Heart left ventricle (tissue), 16 donors: ENCODE data around the gene SUCO. TPM values are rescaled to one million over a fixed set of nuclear protein-coding genes. Genes with fewer than 3 reads are reported as not detected.
"Not testable (repeated sequence)": the region's sequence is repeated elsewhere in the genome, so short reads cannot be mapped to it uniquely, and the experiment has no call there.

Source experiments
- ATAC-seq, 4 donors: fragments of 200-7000 bp; cut with Tn5 transposase; one replicate each; pipeline ENCODE4 v1.9.1; 2020 to 2022; ENCODE audit warnings: moderate library complexity in 4 of 4, mild to moderate bottlenecking in 3 of 4, moderate number of reproducible peaks in 1 of 4
- DNase-seq, 5 donors: peaks; one replicate each; pipeline ENCODE4 v3.0.0-alpha.2; 2020
- H3K27ac ChIP-seq, 12 donors: fragments of 200-600 bp; sonication (generic) in 4 of 12; one replicate each; pipeline versions ENCODE4 v1.5.0 to v1.8.0; 2016 to 2022; ENCODE audit warnings: mild to moderate bottlenecking in 2 of 12
- H3K27me3 ChIP-seq, 9 donors: fragments of 200-600 bp; sonication (generic) in 2 of 9; one replicate each; pipeline versions ENCODE4 v1.5.1 to v1.8.0; 2016 to 2022; ENCODE audit warnings: mild to moderate bottlenecking in 3 of 9
- H3K36me3 ChIP-seq, 9 donors: fragments of 200-600 bp; sonication (generic) in 2 of 9; one replicate each; pipeline versions ENCODE4 v1.5.0 to v1.8.0; 2018 to 2022; ENCODE audit warnings: mild to moderate bottlenecking in 2 of 9
- H3K4me1 ChIP-seq, 12 donors: fragments of 200-600 bp; sonication (generic) in 4 of 12; one replicate each; pipeline versions ENCODE4 v1.5.0 to v1.8.0; 2016 to 2022; ENCODE audit warnings: mild to moderate bottlenecking in 3 of 12
- H3K4me3 ChIP-seq, 12 donors: fragments of 200-600 bp; sonication (generic) in 4 of 12; one replicate each; pipeline versions ENCODE4 v1.5.0 to v1.8.0; 2017 to 2022; ENCODE audit warnings: mild to moderate bottlenecking in 9 of 12, moderate library complexity in 4 of 12
- H3K9me3 ChIP-seq, 12 donors: fragments of 200-600 bp; sonication (generic) in 4 of 12; one replicate each; pipeline versions ENCODE4 v1.5.0 to v1.8.0; 2016 to 2022; ENCODE audit warnings: mild to moderate bottlenecking in 1 of 12
- POLR2A ChIP-seq, 2 donors: fragments of 450-650 bp; IDR thresholded peaks; one replicate each; pipeline ENCODE4 v1.6.1; 2017; ENCODE audit warnings: antibody characterized with exemption in 2 of 2, mild to moderate bottlenecking in 2 of 2, moderate library complexity in 2 of 2
- WGBS, 4 donors: extraction: QIAGEN DNeasy Blood & Tissue Kit in 2 of 4; methylation state at CpG; one replicate each; pipeline versions ENCODE4 v1.1.5 to v1.1.7; 2013 to 2018; 5-methylcytosine and 5-hydroxymethylcytosine counted together
- intact Hi-C, 10 donors: fragments of 100-400 bp; cut with DNase I; formaldehyde crosslinking; loops; one replicate each; pipeline versions ENCODE4 v1.11.1 to v1.14.2; 2022
- polyA plus RNA-seq, 2 donors: library from polyadenylated mRNA; stranded (reverse); fragments of 200-250 nt; gene quantifications; one replicate each; pipeline ENCODE4 v1.2.3, GENCODE V29; 2013
- total RNA-seq, 9 donors: library from RNA; depleted of rRNA in 2 of 9; stranded (reverse); fragments of >200 nt in 2 of 9; fragmentation: NEBNext Ultra II Directional in 3 of 9; extraction: Animal tissue kit (Norgen Biotek cat#: 25700) in 3 of 9; gene quantifications; one replicate each; pipeline versions ENCODE4 v1.1.0 to v1.2.4, GENCODE V29; 2016 to 2023
- TF ChIP-seq, protein P1 (sequence below), 12 donors: fragments of 200-600 bp; sonication (generic) in 4 of 12; IDR thresholded peaks; one replicate each; pipeline versions ENCODE4 v1.5.0 to v1.8.0; 2018 to 2022; ENCODE audit warnings: antibody characterized with exemption in 12 of 12, mild to moderate bottlenecking in 5 of 12
- donor health status: ischemic (EF 13 %, LVEDD 7.1; RV severe dilation, severe dysfunction).
- donor health status: healthy with polysubstance abuse.
- donor health status: DM: no; HTN: yes; CAD: no.
- donor health status: DM: no; HTN: no; CAD: no.
- donor health status: ischemic (EF 25% LVEDD 6.9; RV normal size, moderate dysfunction).
- donor health status: ischemic (EF 25% LVEDD 5.7; RV mildly dilated, moderate dysfunction).
- donor health status: healthy.
- donor health status: DM: yes; HTN: yes; CAD: no.
- donor health status: ischemic (EF 35%, LVEDD 5.7; RV mildly dilated, moderate dysfunction).
- donor health status: nonischemic (EF 11% LVEDD 7.7; RV severe dilation, severe dysfunction).
- donor health status: DM: yes; HTN: yes; CAD: no.
- donor health status: PGD.
- donor health status: ischemic (EF 29% LVEDD 5.4; RV normal size, mild dysfunction).
- donor health status: nonischemic (EF 23%, LVEDD 6.1; RV moderate dilation, normal function).

The SUCO gene
- total and polyA plus RNA-seq, 11 donors: 6.7 to 33.4 (median 23.7) TPM

GRCh38 chr1:172589553-172589952 lies 56.6 kb downstream of the SUCO start:
- peaks cover 0 to 51% (median 26%) of the 10 kb centered on the region in 9 donors for H3K36me3 ChIP-seq
- H3K27ac ChIP-seq: peak overlapping the region in 1 of 12 donors; percentile 51
- peaks cover 0 to 3% (median 0%) of the 10 kb centered on the region in 12 donors for H3K9me3 ChIP-seq
- H3K4me1 ChIP-seq: peaks cover 0 to 29% (median 0%) of the 10 kb centered on the region in 12 donors
- TF ChIP-seq, protein P1, sequence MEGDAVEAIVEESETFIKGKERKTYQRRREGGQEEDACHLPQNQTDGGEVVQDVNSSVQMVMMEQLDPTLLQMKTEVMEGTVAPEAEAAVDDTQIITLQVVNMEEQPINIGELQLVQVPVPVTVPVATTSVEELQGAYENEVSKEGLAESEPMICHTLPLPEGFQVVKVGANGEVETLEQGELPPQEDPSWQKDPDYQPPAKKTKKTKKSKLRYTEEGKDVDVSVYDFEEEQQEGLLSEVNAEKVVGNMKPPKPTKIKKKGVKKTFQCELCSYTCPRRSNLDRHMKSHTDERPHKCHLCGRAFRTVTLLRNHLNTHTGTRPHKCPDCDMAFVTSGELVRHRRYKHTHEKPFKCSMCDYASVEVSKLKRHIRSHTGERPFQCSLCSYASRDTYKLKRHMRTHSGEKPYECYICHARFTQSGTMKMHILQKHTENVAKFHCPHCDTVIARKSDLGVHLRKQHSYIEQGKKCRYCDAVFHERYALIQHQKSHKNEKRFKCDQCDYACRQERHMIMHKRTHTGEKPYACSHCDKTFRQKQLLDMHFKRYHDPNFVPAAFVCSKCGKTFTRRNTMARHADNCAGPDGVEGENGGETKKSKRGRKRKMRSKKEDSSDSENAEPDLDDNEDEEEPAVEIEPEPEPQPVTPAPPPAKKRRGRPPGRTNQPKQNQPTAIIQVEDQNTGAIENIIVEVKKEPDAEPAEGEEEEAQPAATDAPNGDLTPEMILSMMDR (IDR thresholded peaks at IDR 0.05): no peak
- no peaks in the 10 kb centered on the region for H3K27me3 ChIP-seq
- DNase-seq (no peak), ATAC-seq (no peak)
- WGBS, 4 donors: 95 to 97% (median 95%) methylated on average over 3 of the region's 3 CpGs
- H3K4me3 ChIP-seq: no peak overlapping the region
- intact Hi-C loops: no loop called here

- H3K4me3 ChIP-seq, DNase-seq, ATAC-seq, H3K27me3 ChIP-seq, intact Hi-C loops, H3K27ac ChIP-seq, H3K9me3 ChIP-seq: not testable (repeated sequence)
- Histone ChIP-seq H3K4me1 (peaks cover 0 to 16% (median 0%) of the 10 kb centered on the region in 12 donors), H3K36me3 (peaks cover 0 to 66% (median 42%) of the 10 kb centered on the region in 9 donors)
- WGBS, 4 donors: no CpG with 5 or more reads among the region's 1 CpG
Measured at GRCh38 chr1:172591429-172591828, 58.5 kb downstream of the SUCO start.

DNA sequence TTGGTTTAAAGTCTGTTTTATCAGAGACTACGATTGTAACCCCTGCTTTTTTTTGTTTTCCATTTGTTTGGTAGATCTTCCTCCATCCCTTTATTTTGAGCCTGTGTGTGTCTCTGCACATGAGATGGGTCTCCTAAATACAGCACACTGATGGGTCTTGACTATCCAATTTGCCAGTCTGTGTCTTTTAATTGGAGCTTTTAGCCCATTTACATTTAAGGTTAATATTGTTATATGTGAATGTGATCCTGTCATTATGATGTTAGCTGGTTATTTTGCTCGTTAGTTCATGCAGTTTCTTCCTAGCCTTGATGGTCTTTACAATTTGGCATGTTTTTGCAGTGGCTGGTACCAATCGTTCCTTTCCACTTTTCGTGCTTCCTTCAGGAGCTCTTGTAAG lies 62.1 kb downstream of the SUCO start:
- H3K27ac ChIP-seq, H3K27me3 ChIP-seq, DNase-seq, ATAC-seq, intact Hi-C loops, H3K4me1 ChIP-seq, H3K4me3 ChIP-seq: not testable (repeated sequence)
- 96 to 97% (median 96%) methylated on average over 4 of the region's 4 CpGs for WGBS, 4 donors
- Histone ChIP-seq H3K9me3 (peaks cover 0 to 10% (median 0%) of the 10 kb centered on the region in 12 donors), H3K36me3 (peaks cover 0 to 77% (median 63%) of the 10 kb centered on the region in 9 donors)

DNA sequence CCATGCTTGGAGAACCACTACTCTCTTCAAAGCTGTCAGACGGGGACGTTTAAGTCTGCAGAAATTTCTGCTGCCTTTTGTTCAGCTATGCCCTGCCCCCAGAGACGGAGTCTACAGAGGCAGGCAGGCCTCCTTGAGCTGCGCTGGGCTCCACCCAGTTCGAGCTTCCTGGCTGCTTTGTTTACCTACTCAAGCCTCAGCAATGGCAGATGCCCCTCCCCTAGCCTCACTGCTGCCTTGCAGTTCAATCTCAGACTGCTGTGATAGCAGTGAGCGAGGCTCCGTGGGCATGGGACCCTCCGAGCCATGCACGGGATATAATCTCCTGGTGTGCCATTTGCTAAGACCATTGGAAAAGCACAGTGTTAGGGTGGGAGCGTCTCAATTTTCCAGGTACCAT lies 63.8 kb downstream of the SUCO start:
- H3K36me3 ChIP-seq: peaks cover 0 to 80% (median 65%) of the 10 kb centered on the region in 9 donors
- H3K4me1 ChIP-seq, DNase-seq, H3K9me3 ChIP-seq, ATAC-seq, H3K27ac ChIP-seq, intact Hi-C loops, H3K4me3 ChIP-seq, H3K27me3 ChIP-seq: not testable (repeated sequence)
- 71 to 94% (median 86%) methylated on average over 8 to 10 of the region's 10 CpGs for WGBS, 4 donors

DNA sequence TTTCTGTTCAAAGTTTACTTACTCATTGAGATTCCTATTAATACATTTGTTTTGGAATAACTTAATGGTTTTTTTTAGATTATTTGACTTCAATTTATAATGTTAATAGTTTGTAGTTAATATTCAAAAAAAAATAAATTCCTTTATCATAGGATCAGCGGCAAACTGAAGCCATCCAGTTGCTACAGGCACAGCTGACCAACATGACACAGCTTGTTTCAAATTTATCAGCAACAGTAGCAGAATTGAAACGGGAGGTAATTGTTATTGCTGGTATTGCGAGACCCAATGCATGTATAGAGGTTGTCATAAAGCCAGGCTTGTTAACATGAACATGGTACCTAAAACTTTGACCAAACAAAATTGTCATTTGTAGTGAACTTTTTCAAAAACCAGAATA lies 67.0 kb downstream of the SUCO start:
- 91 to 95% (median 93%) methylated on average over 3 of the region's 3 CpGs for WGBS, 4 donors
- H3K9me3 ChIP-seq: peaks cover 0 to 7% (median 0%) of the 10 kb centered on the region in 12 donors
- H3K36me3 ChIP-seq: peaks cover 0 to 95% (median 84%) of the 10 kb centered on the region in 9 donors
- H3K4me3 ChIP-seq: no peak overlapping the region
- no peak for DNase-seq
- ATAC-seq: no peak
- no peaks in the 10 kb centered on the region for H3K4me1 ChIP-seq
- no peak for TF ChIP-seq POLR2A (IDR thresholded peaks at IDR 0.05)
- TF ChIP-seq, protein P1 (IDR thresholded peaks at IDR 0.05): no peak
- H3K27me3 ChIP-seq: no peaks in the 10 kb centered on the region
- H3K27ac ChIP-seq: no peak overlapping the region
- intact Hi-C loops: no loop called here

- intact Hi-C loops: no loop called here
- DNase-seq: no peak
Measured at GRCh38 chr1:172600615-172601014, 67.7 kb downstream of the SUCO start.

More at GRCh38 chr1:172600615-172601014, 67.7 kb downstream of the SUCO start:
- no peaks in the 10 kb centered on the region for H3K4me1 ChIP-seq
- H3K36me3 ChIP-seq: peaks cover 0 to 97% (median 78%) of the 10 kb centered on the region in 9 donors
- H3K9me3 ChIP-seq: peaks cover 0 to 7% (median 0%) of the 10 kb centered on the region in 12 donors
- TF ChIP-seq, protein P1 (IDR thresholded peaks at IDR 0.05): no peak
- no peak for TF ChIP-seq POLR2A (IDR thresholded peaks at IDR 0.05)
- WGBS, 4 donors: 91 to 97% (median 95%) methylated on average over 1 of the region's 1 CpG
- no peak overlapping the region for H3K4me3 ChIP-seq
- no peak for ATAC-seq
- no peak overlapping the region for H3K27ac ChIP-seq
- no peaks in the 10 kb centered on the region for H3K27me3 ChIP-seq
